NCI-H1105 treated with DMSO at 0.1 percent for 48 hours (cell line): Measurements from ENCODE around the gene ARPIN.
"Not testable (repeated sequence)": the region's sequence is repeated elsewhere in the genome, so short reads cannot be mapped to it uniquely, and the experiment has no call there.

Experiments used
- DNase-seq: peaks from one replicate; lab custom pipeline; 2025; lab: John Stamatoyannopoulos, UW

Gene ARPIN

DNA sequence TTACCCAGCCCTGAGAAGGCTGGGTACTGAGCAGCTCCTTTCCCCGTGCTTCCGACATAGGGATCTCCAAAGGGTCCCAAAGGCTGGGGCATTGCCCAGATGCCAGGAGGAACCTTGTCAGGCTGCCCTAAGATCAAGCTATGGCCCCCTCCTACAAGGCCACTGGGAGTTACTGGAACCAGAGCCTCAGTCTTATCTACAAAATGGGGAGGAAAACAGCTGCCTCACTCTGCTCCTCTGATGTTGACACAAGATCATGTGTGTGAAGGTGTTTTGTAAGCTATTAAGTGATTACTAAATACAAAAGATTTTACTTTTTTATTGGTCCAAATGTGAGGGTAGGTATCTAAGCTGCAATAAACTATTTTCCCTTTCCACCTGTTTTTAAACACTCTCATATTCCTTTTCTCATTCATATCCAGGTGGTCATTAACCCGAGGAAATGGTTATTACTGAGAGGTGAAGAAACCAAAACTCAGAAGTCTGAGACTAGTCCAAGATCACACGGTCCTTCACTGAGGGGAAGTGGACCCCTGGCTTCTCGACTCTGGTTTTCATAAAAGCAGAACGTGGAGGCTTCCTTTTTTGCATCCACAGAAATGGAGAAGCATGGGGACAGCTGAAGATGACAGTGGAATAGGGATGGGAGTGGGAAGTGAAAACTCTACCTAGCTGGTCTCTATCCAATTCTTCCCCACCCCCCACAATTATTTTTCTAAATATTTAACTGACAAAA is 1.7 kb downstream of the ARPIN start:
- no peak for DNase-seq

DNA sequence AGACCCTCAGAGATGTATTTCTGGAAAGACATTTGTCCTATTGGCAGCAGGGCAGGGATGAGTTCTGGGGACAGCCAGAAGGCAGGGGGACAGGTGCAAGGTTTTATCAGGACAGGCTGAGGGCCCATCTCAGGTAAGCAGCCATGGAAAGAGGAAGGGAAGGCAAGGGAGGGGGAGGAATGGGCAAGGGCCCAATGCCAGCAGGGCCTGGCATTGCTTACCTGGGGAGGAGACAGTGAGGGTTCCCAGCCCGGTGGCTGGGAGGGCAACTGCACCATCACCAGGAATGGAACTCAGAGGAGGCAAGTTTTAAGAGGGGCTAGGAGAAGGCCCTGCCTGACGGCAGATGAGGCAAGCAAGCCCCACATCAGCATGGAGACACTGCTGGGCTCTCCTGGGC is 3.1 kb downstream of the ARPIN start:
- no peak for DNase-seq

DNA sequence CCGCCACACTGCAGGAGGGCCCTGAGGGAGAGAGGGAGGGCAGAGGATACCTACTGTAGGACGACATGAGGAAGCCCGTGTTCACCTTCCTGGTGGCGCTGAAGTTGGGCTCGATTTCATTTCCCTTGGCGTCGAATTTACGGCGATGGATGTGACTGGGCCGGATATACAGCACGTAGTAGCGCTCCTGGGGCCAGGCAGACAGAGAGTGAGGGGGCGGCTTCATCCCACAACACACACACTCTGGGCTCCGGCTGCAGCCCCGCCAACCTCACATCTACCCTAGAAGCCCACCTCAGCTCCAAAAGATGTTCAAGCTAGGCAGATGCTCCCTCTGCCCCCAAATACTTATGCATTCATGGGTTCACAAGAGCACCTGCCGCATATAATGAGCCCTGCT is 4.5 kb downstream of the ARPIN start:
- DNase-seq = no peak

DNA sequence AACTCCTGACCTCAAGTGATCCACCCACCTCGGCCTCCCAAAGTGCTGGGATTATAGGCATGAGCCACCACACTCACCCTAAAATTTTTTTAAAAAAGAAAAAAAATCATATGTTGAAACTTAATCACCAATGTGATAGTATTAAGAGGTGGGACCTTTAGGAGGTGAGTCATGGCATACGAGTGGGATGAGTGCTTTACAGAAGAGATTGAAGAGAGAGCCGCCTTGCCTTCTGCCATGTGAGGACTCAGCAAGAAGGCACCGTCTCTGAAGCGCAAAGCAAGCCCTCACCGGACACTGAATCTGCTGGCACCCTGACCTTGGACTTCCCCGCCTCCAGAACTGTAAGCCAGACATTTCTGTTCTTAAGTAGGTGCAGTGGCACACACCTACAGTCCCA is 5.5 kb downstream of the ARPIN start:
- no peak for DNase-seq

DNA sequence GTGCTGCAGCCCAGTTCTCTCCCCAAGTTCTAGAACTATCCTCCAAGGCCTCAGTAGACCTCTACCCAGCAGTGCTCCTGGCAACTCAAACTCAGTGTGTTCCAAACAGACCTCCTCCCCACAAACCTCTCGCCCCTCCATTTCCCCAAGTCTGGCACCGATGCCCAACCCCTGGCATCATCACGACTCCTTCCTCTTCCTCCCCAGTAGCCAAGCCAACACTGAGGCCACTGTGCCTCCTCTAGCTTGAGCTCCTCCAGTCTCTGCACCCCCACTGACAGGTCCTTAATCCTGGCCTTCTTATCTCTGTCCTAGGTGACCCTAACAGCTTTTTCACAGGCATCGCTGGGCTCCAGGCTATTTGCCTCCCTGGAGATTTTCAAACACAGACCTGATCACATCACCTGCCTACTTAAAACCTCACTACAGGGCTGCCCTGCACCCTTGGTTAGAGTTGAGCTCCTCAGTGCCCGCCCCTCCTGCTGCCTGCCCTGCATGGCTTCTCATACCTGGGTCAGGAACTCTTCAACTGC is 6.8 kb downstream of the ARPIN start:
- DNase-seq = no peak

DNA sequence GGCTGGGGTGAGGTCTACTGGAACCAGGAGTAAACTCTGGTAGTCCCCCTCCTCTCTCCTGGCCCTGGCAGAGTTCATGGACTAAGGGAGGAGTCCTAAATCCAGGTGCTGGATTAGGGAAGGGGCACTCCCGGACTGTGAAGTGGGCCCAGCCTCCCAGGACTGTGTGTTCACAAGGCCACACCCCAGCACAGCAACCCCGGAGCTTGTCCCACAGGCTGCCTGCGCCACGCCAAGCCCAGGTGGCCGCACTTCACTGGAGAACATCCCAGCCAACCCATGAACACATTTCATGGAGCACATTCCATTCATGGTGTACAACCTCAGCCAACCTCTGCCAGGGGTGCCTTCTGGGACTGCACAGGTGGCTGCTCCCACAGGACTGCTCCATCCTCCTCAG is 8.2 kb downstream of the ARPIN start:
- no peak for DNase-seq

DNA sequence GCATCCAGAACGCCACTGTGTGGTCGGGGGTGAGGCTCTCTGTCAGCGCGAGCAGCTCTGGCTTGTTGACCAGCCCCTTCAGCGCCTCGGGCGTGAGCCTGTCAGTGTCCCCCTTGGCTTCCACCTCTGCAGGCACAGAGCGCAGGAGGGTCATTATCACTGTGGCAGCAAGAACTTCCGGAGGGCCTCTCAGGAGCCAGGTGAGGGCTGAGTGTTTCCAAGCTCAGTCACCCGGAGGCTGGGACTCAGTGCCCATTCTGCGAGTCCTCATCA is 9.0 kb downstream of the ARPIN start:
- no peak for DNase-seq

DNA sequence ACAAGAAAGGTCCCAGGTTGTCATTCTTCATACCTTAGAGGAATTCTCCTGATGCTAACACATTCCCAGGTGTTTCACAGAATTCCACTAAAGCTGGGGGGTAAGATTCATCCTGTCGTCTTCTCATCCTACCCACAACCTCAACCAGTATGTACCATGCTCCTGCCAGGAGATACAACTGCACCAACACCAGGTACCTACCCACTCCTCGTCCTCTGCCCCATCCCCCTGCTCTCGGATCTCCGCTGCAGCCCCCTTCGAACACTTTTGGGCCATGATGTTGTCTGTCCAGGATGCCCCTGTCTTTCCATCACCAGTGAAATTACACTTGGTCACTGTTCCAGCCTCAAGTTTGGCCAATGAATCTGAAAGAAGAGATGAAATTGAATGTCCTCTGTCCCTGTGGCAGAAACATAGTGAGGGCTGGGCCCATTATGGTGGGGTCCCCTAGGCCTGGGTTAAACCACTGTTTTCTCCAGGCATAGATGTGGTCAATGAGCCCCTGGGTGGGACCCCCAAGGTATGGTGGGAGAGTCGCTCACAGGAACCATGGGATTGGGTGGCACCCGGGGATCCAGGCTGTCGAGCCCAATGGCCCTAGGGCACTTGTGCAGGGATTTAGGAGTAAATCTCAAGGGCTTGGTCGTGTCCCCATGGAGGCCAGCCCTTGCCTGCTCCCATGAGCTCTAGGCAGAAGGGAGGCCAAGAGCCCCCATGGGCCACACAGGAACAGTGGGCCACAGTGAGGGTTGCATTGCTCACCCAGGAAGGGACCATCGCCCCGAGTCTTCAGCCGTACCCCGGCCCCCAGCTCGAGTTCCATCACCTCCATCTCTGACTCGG is 9.5 kb downstream of the ARPIN start:
- DNase-seq = no peak

DNA sequence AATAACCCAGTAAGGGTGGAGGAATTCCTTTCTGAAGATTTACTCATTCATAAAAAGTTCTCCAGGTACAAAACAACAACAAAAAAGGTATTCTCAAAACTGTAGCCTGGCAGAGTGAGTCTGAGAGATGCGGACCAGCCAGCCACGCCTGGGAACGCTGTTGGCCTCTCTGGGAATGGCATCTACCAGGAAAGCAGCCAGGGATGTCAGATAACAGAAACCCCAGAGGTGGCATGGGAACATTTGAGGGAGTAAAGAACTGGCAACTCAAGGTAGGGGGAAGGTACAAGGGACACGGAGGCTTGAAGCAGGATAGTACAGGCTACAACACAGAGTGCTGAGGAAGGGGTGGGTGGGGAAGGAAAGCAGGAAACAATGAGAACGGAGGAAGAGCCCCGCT is 11.9 kb downstream of the ARPIN start:
- DNase-seq = no peak

DNA sequence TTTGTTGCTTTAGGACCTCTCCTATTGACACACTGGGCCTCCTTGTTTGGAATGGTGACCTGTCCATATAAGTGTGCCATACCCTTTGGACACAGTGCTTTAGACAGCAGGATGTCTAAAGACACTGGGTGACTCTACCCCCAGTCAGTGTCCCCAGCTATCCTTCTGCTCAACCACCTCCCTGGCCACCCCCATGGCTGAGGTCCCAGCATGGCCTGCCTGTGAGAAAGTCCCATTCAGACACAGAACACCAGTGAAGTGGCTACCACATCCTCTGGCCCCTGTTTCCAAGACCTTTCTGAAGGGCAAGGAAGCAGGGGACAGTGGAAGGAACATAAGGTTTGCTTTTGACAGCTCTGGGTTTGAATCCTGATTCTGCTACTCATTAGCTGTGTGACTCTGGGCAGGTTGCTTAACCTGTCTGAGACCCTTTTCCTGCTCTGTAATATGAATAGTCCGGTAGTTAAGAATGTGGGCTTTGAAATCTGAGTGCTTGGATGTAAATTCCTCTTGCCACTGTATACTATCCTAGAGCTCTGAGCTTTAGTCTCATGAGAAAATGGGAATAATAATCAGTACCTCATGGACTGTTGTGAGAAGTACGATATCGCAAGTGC is 12.7 kb downstream of the ARPIN start:
- DNase-seq = no peak

DNA sequence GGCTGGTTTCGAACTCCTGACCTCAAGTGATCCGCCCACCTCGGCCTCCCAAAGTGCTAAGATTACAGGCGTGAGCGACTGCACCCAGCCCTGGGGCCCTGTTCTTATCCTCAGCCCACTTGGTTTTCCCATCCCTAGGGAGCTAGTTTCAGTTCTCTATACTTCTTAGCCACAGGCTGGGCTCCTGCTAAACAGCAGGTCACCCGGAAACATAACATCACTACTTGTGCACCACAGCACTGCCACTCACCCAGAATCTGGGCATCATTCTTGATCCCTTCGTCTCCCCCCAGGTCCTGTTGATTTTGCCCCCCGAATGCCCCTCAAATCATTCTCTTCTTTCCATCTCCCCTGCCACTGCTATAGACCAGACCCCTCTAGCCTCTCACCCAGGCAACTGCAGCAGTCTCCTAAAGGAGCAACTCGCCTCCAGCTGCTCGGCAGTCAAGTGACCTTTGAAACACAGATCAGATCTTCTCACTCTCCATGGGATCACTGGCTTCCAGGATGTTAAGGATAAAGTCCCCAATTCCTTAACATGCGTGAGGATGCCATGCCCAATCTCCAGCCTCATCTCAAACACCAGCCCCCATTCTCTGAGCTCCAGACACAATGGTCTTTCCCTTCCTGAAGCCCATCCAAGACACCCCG is 13.3 kb downstream of the ARPIN start:
- no peak for DNase-seq

DNA sequence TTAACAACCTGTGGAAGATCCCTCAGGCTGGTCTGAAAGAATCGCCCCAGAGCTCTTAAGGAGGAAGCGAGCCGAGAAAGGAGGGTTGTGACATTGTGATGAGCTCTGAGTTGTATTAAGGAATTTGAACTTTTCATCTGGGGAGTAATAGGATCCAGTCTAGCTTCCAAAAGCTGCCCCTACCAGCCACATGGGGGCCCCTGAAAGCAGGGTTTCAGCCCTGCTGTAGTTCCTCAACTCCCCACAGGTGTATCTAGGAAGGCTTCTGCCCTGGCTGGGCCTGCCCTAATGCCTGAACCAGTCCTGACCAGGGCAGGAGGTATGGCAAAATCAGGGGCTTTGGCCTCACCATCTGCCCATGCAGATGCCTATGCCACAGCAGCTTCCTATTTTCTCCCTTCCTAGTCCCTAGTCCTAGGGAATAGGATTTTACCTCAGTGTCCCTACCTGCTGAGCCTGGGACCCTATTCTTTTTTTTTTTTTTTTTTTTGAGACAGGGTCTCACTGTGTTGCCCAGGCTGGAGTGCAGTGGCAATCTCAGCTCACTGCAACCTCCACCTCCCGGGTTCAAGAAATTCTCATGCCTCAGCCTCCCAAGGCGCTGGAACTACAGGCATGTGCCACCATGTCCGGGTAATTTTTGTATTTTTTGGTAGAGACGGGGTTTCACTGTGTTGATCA is 14.0 kb downstream of the ARPIN start:
- no peak for DNase-seq

DNA sequence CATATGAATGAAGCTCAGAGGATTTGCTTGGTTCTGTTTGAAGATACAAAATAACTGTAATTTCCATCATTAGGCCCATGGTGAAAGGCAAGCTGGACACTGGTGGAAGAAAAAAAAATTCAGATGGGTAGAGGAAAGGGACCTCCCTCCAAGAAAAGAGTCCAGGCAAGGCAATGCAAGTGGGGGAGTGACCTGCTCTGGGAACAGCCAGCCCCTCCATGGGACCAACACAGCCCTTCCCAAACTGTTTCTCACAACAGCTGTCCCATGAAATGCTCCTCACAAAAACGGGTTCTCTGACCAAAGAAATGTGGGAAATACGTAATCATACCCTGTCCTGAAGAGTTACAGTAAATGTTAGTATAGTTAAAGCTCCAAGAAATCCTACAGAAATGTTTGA is 14.6 kb downstream of the ARPIN start:
- no peak for DNase-seq

DNA sequence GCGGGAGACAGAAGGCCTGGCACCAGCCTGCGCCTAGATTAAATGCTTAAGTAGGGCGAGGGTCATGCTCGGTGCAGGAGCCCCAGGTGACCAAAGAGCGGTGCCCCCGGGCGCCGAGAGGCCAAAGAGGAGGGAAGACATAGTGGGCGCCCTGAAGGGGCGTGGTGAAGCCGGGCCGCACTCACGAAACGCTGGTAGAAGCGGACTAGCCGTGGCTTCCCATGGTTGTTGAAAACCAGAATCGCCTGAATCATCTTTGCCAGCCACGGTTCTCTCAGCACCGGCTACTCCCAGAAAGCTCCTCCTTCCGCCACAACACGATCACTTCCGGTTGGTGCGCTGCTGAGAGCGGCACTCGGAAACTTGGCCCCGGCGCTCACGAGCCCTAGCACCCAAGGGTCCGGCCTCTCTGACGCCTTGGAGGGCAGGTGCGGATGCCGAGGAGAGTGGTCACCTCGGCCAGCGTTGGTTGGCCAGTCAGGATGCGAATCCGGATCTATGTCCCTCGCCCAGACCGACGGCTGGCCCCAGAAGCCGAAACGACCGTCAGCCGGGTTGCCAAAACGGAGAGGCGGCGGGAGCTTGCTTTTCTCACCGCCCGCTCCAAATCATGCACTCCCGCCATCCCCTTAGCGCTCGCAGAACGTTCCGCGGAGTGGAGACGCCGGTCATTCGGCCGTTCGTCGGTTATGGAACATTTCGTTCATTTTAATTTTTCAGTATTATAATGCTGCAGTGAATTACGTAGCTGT is 18.9 kb downstream of the ARPIN start, which contains the start of gene AP3S2:
Gene AP3S2, minus strand, starts transcription at position 299 of the 752 bp plus-strand sequence. Its CDS starts 45 bp downstream, at position 254.
- peak; percentile 78 for DNase-seq

DNA sequence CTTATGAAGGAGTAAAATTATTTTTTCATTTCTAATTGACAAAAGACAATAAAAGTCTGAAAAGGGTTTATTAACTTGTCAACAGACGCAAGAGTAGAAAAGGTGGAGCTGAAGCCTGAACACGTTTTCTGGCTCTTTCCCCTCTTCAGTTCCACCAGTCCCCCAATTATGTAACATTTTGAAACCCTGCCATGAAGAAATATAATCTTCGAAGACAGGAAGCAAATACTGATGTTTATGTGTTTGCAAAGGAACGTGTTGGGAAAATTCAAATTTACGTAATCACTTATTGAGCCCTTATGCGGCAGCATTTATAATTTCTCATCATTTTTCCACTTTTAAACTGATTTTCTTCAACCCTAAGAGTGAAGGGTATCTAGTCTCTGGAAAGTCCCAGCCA is 19.7 kb downstream of the ARPIN start:
- no peak for DNase-seq

DNA sequence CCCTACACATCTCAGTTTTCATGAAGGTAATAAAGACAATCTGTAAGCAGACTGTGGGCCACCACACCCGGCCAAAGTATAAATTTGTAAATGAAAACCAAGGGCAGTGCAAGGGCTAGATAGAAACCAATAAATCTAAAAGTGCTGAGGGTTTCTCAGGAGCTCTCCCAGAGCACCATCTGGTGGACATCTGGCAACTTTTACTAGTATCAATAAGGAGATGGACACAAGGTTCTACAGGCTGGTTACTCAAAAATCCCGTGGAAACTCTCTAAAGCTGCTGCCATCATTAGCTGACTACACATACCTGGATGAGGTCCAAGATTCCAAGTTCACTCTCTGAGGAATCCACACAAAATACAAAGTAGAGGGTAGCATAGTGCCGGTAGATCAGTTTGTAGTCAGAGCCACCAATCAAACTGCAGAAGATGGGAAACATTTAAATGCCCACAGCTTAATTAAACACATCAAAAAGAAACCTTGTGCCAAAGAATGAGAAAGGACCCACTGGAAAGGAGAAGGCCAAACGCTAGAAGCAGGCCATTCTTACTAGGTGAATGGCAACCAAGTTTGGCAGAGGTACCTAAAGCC is 24.4 kb downstream of the ARPIN start:
- peak; percentile 1 for DNase-seq

DNA sequence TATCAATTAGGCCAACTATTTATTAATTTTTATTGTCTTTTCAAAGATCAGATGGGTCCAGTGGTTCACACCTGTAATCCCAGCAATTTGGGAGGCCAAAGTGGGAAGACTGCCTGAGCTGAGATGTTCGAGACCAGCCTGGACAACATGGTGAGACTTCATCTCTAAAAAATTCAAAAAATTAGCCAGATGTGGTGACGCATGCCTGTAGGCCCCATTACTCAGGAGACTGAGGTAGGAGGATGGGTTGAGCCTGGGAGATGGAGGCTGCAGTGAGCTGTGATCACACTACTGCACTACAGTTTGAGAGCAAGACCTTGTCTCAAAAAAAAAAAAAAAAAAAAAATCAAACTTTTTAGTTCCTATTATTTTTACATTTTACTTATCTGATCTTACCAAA is 27.1 kb downstream of the ARPIN start:
- no peak for DNase-seq

DNA sequence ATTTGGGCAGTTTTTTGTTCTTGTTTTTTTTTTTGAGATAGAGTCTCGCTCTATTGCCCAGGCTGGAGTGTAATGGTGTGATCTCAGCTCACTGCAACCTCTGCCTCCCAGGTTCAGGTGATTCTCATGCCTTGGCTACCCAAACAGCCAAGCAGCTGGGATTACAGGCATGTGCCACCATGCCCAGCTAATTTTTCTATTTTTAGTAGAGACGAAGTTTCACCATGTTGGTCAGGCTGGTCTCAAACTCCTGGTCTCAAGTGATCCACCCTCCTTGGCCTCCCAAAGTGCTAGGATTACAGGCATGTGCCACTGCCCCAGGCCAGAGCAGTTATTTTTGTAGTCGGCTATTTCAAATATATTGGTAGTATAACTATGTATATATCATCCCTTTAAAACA is 27.6 kb downstream of the ARPIN start:
- DNase-seq = not testable (repeated sequence)

DNA sequence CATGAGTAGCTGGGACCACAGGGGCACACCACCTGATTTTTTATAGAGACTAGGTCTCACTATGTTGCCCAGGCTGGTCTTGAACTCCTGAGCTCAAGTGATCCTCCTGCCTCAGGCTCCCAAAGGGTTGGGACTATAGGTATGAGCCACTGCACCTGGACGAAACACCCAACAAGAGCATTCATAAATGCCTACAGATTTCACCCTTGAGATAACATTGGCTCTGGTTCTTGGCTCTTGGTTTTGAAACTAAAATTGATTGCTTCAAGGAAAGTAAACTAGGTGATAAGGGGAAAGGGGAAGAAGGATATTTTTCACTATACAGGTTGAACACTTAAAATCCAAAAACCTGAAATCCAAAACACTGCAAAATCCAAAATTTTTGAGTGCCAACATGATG is 29.2 kb downstream of the ARPIN start:
- no peak for DNase-seq

DNA sequence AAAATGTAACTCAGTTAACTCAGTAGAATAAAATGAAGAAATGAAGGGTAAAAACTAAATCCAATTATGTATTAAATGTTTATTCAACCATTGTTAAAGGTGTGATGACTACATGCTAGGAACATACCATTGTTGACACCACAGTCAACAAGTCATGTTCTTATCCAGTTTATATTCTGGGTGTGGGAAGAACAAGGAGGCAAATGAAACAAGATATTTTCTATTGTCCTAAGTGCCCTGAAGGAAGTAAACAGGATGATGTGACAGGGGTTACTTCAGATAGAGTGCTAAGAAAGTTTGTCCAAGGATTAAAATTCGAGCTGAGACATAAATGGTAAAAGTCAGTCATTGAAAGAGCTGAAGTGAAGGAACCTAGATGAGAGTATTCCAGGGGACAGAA is 32.0 kb downstream of the ARPIN start:
- DNase-seq = no peak

DNA sequence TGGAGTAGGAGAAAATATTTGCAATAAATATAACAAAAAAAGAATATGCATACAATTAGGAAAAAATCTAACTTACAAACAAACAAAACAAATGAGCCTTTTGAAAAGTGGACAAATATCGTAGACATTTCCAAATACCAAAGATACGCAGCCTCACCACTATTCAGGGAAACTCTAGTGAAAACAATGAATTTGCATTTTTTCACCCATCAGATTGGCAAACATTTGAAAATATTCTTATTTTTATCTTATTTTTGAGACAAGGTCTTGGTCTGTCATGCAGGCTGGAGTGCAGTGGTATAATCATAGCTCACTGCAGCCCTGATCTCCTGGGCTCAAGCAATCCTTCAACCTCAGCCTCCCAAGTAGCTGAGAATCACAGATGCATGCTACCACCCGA is 34.4 kb downstream of the ARPIN start:
- no peak for DNase-seq
